Brain microvascular endothelial cell (primary cell): ENCODE results near the gene PPM1B.

ENCODE experiments used
- DNase-seq: peaks from one replicate; pipeline ENCODE4 v3.0.0-alpha.2; 2020
- H3K27ac ChIP-seq: fragments of 250-450 bp; sonication (Bioruptor Pico); 2 replicates; pipeline ENCODE4 v1.5.1; 2020; ENCODE audit warnings: mild to moderate bottlenecking, moderate library complexity
- H3K27me3 ChIP-seq: fragments of 250-450 bp; sonication (Bioruptor Pico); replicated peaks from 2 replicates; pipeline ENCODE4 v1.5.1; 2020; ENCODE audit warnings: mild to moderate bottlenecking
- H3K36me3 ChIP-seq: fragments of 250-450 bp; sonication (Bioruptor Pico); replicated peaks from 2 replicates; pipeline ENCODE4 v1.5.1; 2020; ENCODE audit warnings: mild to moderate bottlenecking
- H3K4me3 ChIP-seq: 2 replicates; pipeline ENCODE4 v1.5.1; 2011; ENCODE audit warnings: low read depth, mild to moderate bottlenecking, control low read depth, low read length, moderate library complexity
- CTCF ChIP-seq: IDR thresholded peaks from 2 replicates; pipeline ENCODE4 v1.5.1; 2011; ENCODE audit warnings: low read depth, mild to moderate bottlenecking, moderate library complexity, low read length, control low read depth, inconsistent platforms; ENCODE audit errors: missing control alignments
- in situ Hi-C: cut with HindIII; loops from 2 replicates; pipeline ENCODE4 v1.10.0; 2017; ENCODE audit warnings: low sequenced_read_pairs, low pct_ligation_motif_present

Gene PPM1B

DNA sequence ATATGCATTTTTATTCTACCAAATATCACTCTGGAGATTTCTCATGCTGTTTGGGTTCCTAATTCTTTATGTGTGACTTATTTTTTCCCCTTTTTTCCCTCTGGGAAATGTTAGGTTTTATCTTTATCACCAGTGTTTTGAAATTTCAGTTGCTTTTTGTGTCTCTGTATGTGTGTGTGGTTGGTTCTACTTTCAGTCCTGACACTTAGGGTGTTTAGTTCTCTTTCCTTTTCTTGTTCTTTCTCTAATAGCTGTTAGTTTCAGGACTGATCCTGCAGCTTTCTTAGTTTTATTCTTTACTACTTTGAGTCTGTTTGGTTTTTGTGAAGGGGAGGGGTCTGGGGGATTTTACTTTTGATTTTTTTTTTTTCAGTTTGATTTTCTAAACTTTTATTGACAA, 23.1 kb downstream of the PPM1B start:
- Histone ChIP-seq H3K4me3 (no peak overlapping the region), H3K27ac (no peak overlapping the region), H3K27me3 (no peaks in the 10 kb centered on the region), H3K36me3 (no peaks in the 10 kb centered on the region)
- no peak for DNase-seq
- TF ChIP-seq CTCF = no peak
- in situ Hi-C loops = no loop called here

- in situ Hi-C loops = no loop called here
- H3K36me3 ChIP-seq = no peaks in the 10 kb centered on the region
Measured at GRCh38 chr2:44192646-44193045, 24.0 kb downstream of the PPM1B start.

GRCh38 chr2:44195714-44196113, 27.0 kb downstream of the PPM1B start:
- H3K27me3 ChIP-seq = no peaks in the 10 kb centered on the region
- H3K4me3 ChIP-seq = no peak overlapping the region
- H3K27ac ChIP-seq = no peak overlapping the region
- TF ChIP-seq CTCF = no peak
- no peak for DNase-seq
- in situ Hi-C loops = no loop called here
- H3K36me3 ChIP-seq = no peaks in the 10 kb centered on the region

More at GRCh38 chr2:44192646-44193045, 24.0 kb downstream of the PPM1B start:
- Histone ChIP-seq H3K27ac (no peak overlapping the region), H3K4me3 (no peak overlapping the region), H3K27me3 (no peaks in the 10 kb centered on the region)
- no peak for TF ChIP-seq CTCF
- no peak for DNase-seq

GRCh38 chr2:44197816-44198215, 29.1 kb downstream of the PPM1B start:
- no peak for TF ChIP-seq CTCF
- in situ Hi-C loops = no loop called here
- H3K4me3 ChIP-seq = no peak overlapping the region
- H3K36me3 ChIP-seq = no peaks in the 10 kb centered on the region
- H3K27me3 ChIP-seq = no peaks in the 10 kb centered on the region
- H3K27ac ChIP-seq = no peak overlapping the region
- no peak for DNase-seq

DNA sequence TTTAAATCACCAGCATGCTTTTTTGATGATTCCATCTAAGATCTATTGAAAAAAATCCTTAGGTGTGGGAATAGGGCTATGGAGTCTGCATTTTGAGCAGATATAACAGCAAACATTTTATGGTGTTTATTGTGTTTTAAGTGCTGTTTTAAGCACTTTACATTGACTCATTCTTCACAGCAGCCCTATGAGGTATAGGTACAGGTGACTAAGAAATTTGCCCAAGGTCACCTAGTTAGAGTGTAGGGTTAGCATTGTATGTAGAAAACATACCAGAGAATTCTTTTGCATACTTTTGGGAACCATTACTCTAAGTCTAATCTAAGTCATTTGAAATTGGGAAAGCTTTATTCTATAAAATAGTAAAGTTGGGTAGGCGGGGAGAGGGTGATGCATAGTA, 31.3 kb downstream of the PPM1B start:
- Histone ChIP-seq H3K27ac (no peak overlapping the region), H3K36me3 (no peaks in the 10 kb centered on the region), H3K27me3 (no peaks in the 10 kb centered on the region), H3K4me3 (no peak overlapping the region)
- DNase-seq = no peak
- TF ChIP-seq CTCF = no peak
- in situ Hi-C loops = no loop called here

- no peak for TF ChIP-seq CTCF
- in situ Hi-C loops = no loop called here
- H3K4me3 ChIP-seq = no peak overlapping the region
Measured at GRCh38 chr2:44200759-44201158, 32.1 kb downstream of the PPM1B start.

More at GRCh38 chr2:44200759-44201158, 32.1 kb downstream of the PPM1B start:
- DNase-seq = no peak
- Histone ChIP-seq H3K36me3 (no peaks in the 10 kb centered on the region), H3K27ac (no peak overlapping the region), H3K27me3 (no peaks in the 10 kb centered on the region)
